IMR-90 (cell line): ENCODE results near the gene CYREN. TPM values are rescaled to one million over a fixed set of nuclear protein-coding genes. Genes with fewer than 3 reads are reported as not detected.
A peak's percentile ranks its signal among the peaks of the same experiment; 100 is the strongest.
"Not testable (repeated sequence)": the region's sequence is repeated elsewhere in the genome, so short reads cannot be mapped to it uniquely, and the experiment has no call there.

Source experiments
- ATAC-seq: fragments of 200-7000 bp; cut with Tn5 transposase; 2 replicates; pipeline ENCODE4 v1.9.1; 2020; ENCODE audit warnings: low read depth, mild to moderate bottlenecking, moderate library complexity
- BruUV-seq: library from RNA; stranded (reverse); fragments of 400-500 nt; replicated peaks from 2 replicates; lab custom pipeline; 2021; lab: Mats Ljungman, UMichigan
- CTCF ChIA-PET: fragments of 300-600 bp; formaldehyde crosslinking; extraction: SDS; loops from one replicate; lab custom pipeline; 2021; ENCODE audit warnings: antibody characterized with exemption; lab: Yijun Ruan, JAX
- POLR2A ChIA-PET: fragments of 300-600 bp; sonication (Branson Sonifier 250); formaldehyde crosslinking; loops from one replicate; lab custom pipeline; 2022; ENCODE audit warnings: antibody characterized with exemption; ENCODE audit not compliant: unreplicated experiment; lab: Charles Lee
- DNase-seq: peaks from one replicate; pipeline ENCODE4 v3.0.0; 2013
- H2AFZ ChIP-seq: replicated peaks from 2 replicates; pipeline ENCODE3; 2013; ENCODE audit warnings: low read length, mild to moderate bottlenecking; ENCODE audit not compliant: poor library complexity
- H2AK5ac ChIP-seq: 2 replicates; pipeline ENCODE4 v1.6.1; 2013; ENCODE audit warnings: low read depth, low read length, inconsistent platforms
- H2AK9ac ChIP-seq: replicated peaks from 2 replicates; pipeline ENCODE3; 2013; ENCODE audit warnings: mild to moderate bottlenecking, low read depth, low read length, moderate library complexity; ENCODE audit not compliant: poor library complexity
- H2BK120ac ChIP-seq: 2 replicates; pipeline ENCODE4 v1.6.1; 2013; ENCODE audit warnings: low read depth, low read length, inconsistent platforms
- H2BK15ac ChIP-seq: 3 replicates; pipeline ENCODE4 v1.6.1; 2013; ENCODE audit warnings: low read depth, low read length, inconsistent platforms
- H2BK20ac ChIP-seq: 2 replicates; pipeline ENCODE4 v1.6.1; 2013; ENCODE audit warnings: low read depth, mild to moderate bottlenecking, inconsistent platforms, low read length, moderate library complexity
- H2BK5ac ChIP-seq: 2 replicates; pipeline ENCODE4 v1.6.1; 2013; ENCODE audit warnings: mild to moderate bottlenecking, low read depth, low read length, inconsistent platforms; ENCODE audit not compliant: poor library complexity, severe bottlenecking
- H3K14ac ChIP-seq: replicated peaks from 2 replicates; pipeline ENCODE4 v1.6.1; 2013; ENCODE audit warnings: low read depth, low read length, inconsistent platforms
- H3K18ac ChIP-seq: 2 replicates; pipeline ENCODE4 v1.6.1; 2013; ENCODE audit warnings: low read depth, low read length, control low read depth
- H3K23ac ChIP-seq: 2 replicates; pipeline ENCODE4 v1.6.1; 2013; ENCODE audit warnings: low read depth, low read length, inconsistent platforms
- H3K27ac ChIP-seq: 2 replicates; pipeline ENCODE4 v1.5.1; 2013; ENCODE audit warnings: mild to moderate bottlenecking, control low read depth, low read length; ENCODE audit not compliant: insufficient read depth
- H3K27me3 ChIP-seq: 2 replicates; pipeline ENCODE4 v1.6.1; 2013; ENCODE audit warnings: low read length; ENCODE audit not compliant: control insufficient read depth, insufficient read depth
- H3K36me3 ChIP-seq: 2 replicates; pipeline ENCODE4 v1.6.1; 2013; ENCODE audit warnings: low read length, mixed read lengths; ENCODE audit not compliant: control insufficient read depth, insufficient read depth
- H3K4ac ChIP-seq: 2 replicates; pipeline ENCODE4 v1.6.1; 2013; ENCODE audit warnings: low read depth, low read length, inconsistent platforms
- H3K4me1 ChIP-seq: 2 replicates; pipeline ENCODE4 v1.6.1; 2013; ENCODE audit warnings: low read length, mixed read lengths; ENCODE audit not compliant: control insufficient read depth, insufficient read depth
- H3K4me2 ChIP-seq: 2 replicates; pipeline ENCODE4 v1.6.1; 2013; ENCODE audit warnings: low read depth, mild to moderate bottlenecking, control low read depth, low read length, moderate library complexity
- H3K4me3 ChIP-seq: 2 replicates; pipeline ENCODE4 v1.5.1; 2013; ENCODE audit warnings: low read depth, mild to moderate bottlenecking, control low read depth, low read length, moderate library complexity; ENCODE audit not compliant: insufficient read depth
- H3K56ac ChIP-seq: 2 replicates; pipeline ENCODE4 v1.6.1; 2013; ENCODE audit warnings: low read length, inconsistent platforms; ENCODE audit not compliant: insufficient read depth; ENCODE audit errors: extremely low read depth
- H3K79me1 ChIP-seq, 2 experiments: 2 replicates each; pipeline ENCODE4 v1.6.1; 2013; ENCODE audit warnings: low read length in 2 of 2, inconsistent platforms in 1 of 2, low read depth in 1 of 2
- H3K9ac ChIP-seq: 2 replicates; pipeline ENCODE4 v1.6.1; 2013; ENCODE audit warnings: low read depth, low read length, control low read depth
- H3K9me1 ChIP-seq: 2 replicates; pipeline ENCODE4 v1.6.1; 2013; ENCODE audit warnings: low read length, inconsistent platforms; ENCODE audit not compliant: insufficient read depth
- H3K9me3 ChIP-seq: 2 replicates; pipeline ENCODE4 v1.6.1; 2013; ENCODE audit warnings: low read length; ENCODE audit not compliant: control insufficient read depth, insufficient read depth
- H4K20me1 ChIP-seq: 2 replicates; pipeline ENCODE4 v1.6.1; 2013; ENCODE audit warnings: low read length, inconsistent platforms; ENCODE audit not compliant: insufficient read depth
- H4K5ac ChIP-seq: 2 replicates; pipeline ENCODE4 v1.6.1; 2013; ENCODE audit warnings: mild to moderate bottlenecking, low read depth, low read length, control low read depth
- H4K8ac ChIP-seq, 2 experiments: 2 replicates each; pipeline ENCODE4 v1.6.1; 2013; ENCODE audit warnings: low read depth in 2 of 2, low read length in 2 of 2, control low read depth in 1 of 2, inconsistent platforms in 1 of 2
- H4K91ac ChIP-seq: 2 replicates; pipeline ENCODE4 v1.6.1; 2013; ENCODE audit warnings: low read depth, low read length, inconsistent platforms; ENCODE audit not compliant: insufficient read depth
- CEBPB ChIP-seq: IDR thresholded peaks from 2 replicates; pipeline ENCODE4 v1.6.1; 2012; ENCODE audit warnings: low read depth, low read length, improper control_type of control experiment
- WGBS, 2 experiments: methylation state at CpG; one replicate each; pipeline versions ENCODE4 v1.1.5 to v1.1.7; 2013; ENCODE audit warnings: missing lambda C conversion rate in 2 of 2; ENCODE audit not compliant: insufficient read length in 1 of 2; ENCODE audit errors: extremely low coverage in 2 of 2; 5-methylcytosine and 5-hydroxymethylcytosine counted together
- dilution Hi-C: fragments of 300-500 bp; cut with HindIII; formaldehyde crosslinking; loops from one replicate; pipeline ENCODE4 v1.14.3; 2018; ENCODE audit warnings: low sequenced_read_pairs; ENCODE audit not compliant: unreplicated experiment
- in situ Hi-C: fragments of 300-500 bp; cut with MboI; formaldehyde crosslinking; loops from 3 replicates; pipeline ENCODE4 v1.14.3; 2019; ENCODE audit warnings: low sequenced_read_pairs, inconsistent platforms, mixed read lengths
- intact Hi-C: fragments of 100-400 bp; cut with micrococcal nuclease; formaldehyde crosslinking; loops from 2 replicates; pipeline ENCODE4 v1.10.0; 2022
- polyA plus RNA-seq, 3 experiments: library from polyadenylated mRNA; depleted of rRNA; stranded (reverse); fragments of >200 nt; gene quantifications; 2 replicates each; pipeline ENCODE4 v1.2.3, GENCODE V29; 2012; ENCODE audit warnings: low replicate concordance in 1 of 3
- total RNA-seq: library from RNA; depleted of rRNA; stranded (reverse); fragments of >200 nt; gene quantifications from 2 replicates; pipeline ENCODE4 v1.2.3, GENCODE V29; 2012

CYREN gene
- total and polyA plus RNA-seq, 2 of the 4 experiments (the other 2 are of a cell fraction) = 26.5 to 29.2 TPM

DNA sequence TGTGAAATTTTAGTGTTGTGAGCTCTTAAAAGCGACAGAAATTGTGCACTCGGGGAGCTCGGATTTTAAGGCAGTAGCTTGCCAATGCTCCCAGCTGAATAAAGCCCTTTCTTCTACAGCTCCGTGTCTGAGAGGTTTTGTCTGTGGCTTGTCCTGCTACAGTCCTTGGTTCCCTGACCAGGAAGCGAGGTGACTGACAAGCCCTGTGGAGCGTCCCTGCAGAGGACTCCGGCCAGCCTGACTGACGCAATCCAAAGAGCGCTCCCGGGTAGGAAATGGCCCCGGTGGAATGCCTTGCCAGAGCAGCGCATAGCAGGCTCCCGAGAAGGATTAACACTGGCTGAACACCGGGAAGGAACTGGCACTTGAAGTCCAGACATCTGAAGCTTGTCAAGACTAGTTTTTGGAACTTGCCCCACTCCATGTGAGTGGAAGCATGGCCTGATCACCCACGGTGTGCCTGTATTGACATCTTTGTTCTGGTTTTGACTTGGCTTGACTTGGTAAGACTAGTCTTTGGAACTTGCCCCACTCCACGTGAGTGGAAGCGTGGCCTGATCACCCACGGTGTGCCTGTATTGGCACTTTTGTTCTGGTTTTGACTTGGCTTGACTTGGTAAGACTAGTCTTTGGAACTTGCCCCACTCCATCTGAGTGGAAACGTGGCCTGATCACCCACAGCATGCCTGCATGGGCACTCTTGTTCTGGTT is 1.2 kb upstream of the CYREN start:
- H4K20me1 ChIP-seq, H2AK5ac ChIP-seq, H2BK15ac ChIP-seq, H3K4ac ChIP-seq, dilution Hi-C loops, H3K18ac ChIP-seq, H3K9ac ChIP-seq, H2AK9ac ChIP-seq, H2AFZ ChIP-seq, H3K4me3 ChIP-seq, DNase-seq, H3K27ac ChIP-seq, H3K23ac ChIP-seq, POLR2A ChIA-PET, H3K4me2 ChIP-seq, BruUV-seq, H3K27me3 ChIP-seq, H2BK5ac ChIP-seq, H2BK120ac ChIP-seq, H3K9me3 ChIP-seq, H4K91ac ChIP-seq, ATAC-seq, H3K14ac ChIP-seq, H3K56ac ChIP-seq, in situ Hi-C loops: not testable (repeated sequence)
- H2BK20ac ChIP-seq = 0 out of 2 replicates have a peak overlapping the region, but pooled peaks have one; percentile 41
- peaks cover 12% of the 10 kb centered on the region for H3K4me1 ChIP-seq
- intact Hi-C loops = loop anchor here (2.0 kb wide), 3 partner anchors 185 to 481 kb away; partner anchors contain the start of gene AGBL3
- peaks cover 20% of the 10 kb centered on the region for H3K9me1 ChIP-seq
- H3K36me3 ChIP-seq = peaks cover 20% of the 10 kb centered on the region
- peak overlapping the region; percentile 54 to 96; a peak in 3 of 4 replicates for H4K8ac ChIP-seq
- H3K79me1 ChIP-seq = peaks cover 30 to 33% of the 10 kb centered on the region in 2 experiments
- WGBS, 2 experiments = 91% methylated on average over 10 of the region's 19 CpGs; no CpG with 5 or more reads in 1 of the 2 experiments
- CTCF ChIA-PET = interaction anchor here (0.6 to 3.7 kb wide), 6 partner anchors 9 to 484 kb away, joined by 3 to 17 read pairs (median 4); partner anchors contain the start of gene AGBL3
- H4K5ac ChIP-seq = peak overlapping the region; percentile 20; the same call in 1 of the 2 replicates
- TF ChIP-seq CEBPB = 0 out of 2 replicates have a peak, but pooled peaks have one; percentile 13

DNA sequence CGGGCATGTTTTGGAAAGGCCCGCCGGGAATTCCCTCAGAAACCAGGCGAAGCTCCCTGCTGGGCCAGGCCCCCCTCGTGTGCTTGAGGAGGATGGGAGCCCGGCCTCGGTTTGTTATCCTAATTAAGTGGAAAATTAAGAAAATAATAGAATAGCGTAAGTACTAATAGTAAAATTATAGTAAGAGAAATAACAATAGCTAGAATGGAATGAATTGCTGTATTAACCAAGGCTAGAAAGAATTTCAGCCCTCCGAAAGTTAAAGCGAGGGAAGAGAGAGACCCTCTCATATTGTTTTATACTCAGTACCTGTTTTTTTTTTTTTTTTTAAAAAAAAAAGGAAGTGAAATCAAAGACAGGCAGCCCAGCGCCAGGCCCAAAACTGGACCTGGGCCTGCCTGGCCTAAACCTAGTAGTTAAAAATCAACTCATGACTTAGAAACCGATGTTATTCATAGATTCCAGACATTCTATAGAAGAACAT is 533 bp upstream of the CYREN start:
- ATAC-seq = not testable (repeated sequence)
- CTCF ChIA-PET = interaction anchor here (0.6 to 3.7 kb wide), 9 partner anchors 9 to 485 kb away, joined by 3 to 17 read pairs (median 3); partner anchors contain the start of gene AGBL3

More for the DNA sequence above, 533 bp upstream of the CYREN start:
- Histone ChIP-seq H3K9ac (peak overlapping the region; percentile 72), H3K4me3 (peak overlapping the region; percentile 91), H2AK9ac (peak overlapping the region; percentile 93), H3K18ac (peak overlapping the region; percentile 65), H4K8ac (peak overlapping the region; percentile 54 to 96), H3K36me3 (peaks cover 25% of the 10 kb centered on the region), H3K79me1 (peaks cover 30 to 39% of the 10 kb centered on the region in 2 experiments), H2BK5ac (peak overlapping the region; percentile 83), H3K9me1 (peaks cover 20% of the 10 kb centered on the region), H3K4me2 (peak overlapping the region; percentile 84), H2BK120ac (peak overlapping the region; percentile 82; the same call in 1 of the 2 replicates), H3K14ac (peak overlapping the region; percentile 47; the same call in 1 of the 2 replicates), H2AFZ (peak overlapping the region; percentile 85), H3K4ac (peak overlapping the region; percentile 42), H4K91ac (peak overlapping the region; percentile 58; the same call in 1 of the 2 replicates), H3K4me1 (peaks cover 12% of the 10 kb centered on the region), H3K27ac (peak overlapping the region; percentile 80), H4K5ac (peak overlapping the region; percentile 89)
- H3K56ac ChIP-seq, POLR2A ChIA-PET, H2AK5ac ChIP-seq, DNase-seq, H3K27me3 ChIP-seq, H4K20me1 ChIP-seq, dilution Hi-C loops, BruUV-seq, H3K9me3 ChIP-seq, H3K23ac ChIP-seq, H2BK20ac ChIP-seq, in situ Hi-C loops, H2BK15ac ChIP-seq: not testable (repeated sequence)
- no CpG with 5 or more reads among the region's 12 CpGs for WGBS, 2 experiments
- intact Hi-C loops = loop anchor here (1.0 to 2.0 kb wide), 5 partner anchors 40 to 538 kb away; partner anchors contain the start of genes AGBL3 and WDR91
